Esophagus muscularis mucosa (tissue), 4 donors: ENCODE measurements around the gene NRARP. TPM values are rescaled to one million over a fixed set of nuclear protein-coding genes. Genes with fewer than 3 reads are reported as not detected.

Source experiments
- DNase-seq: peaks from one replicate; pipeline ENCODE4 v3.0.0-alpha.2; 2017; ENCODE audit errors: extremely low spot score
- H3K27ac ChIP-seq, 4 donors: fragments of 200-600 bp; sonication (generic); replicated peaks in 1 of 4; 1 replicate in 3 of 4; 2 replicates in 1 of 4; pipeline ENCODE4 v1.5.1; 2016 to 2019; ENCODE audit warnings: mild to moderate bottlenecking in 1 of 4
- H3K27me3 ChIP-seq, 4 donors: fragments of 200-600 bp; sonication (generic); one replicate each; pipeline versions ENCODE4 v1.5.1 to v1.6.0; 2016 to 2019
- H3K36me3 ChIP-seq, 4 donors: fragments of 200-600 bp; sonication (generic); one replicate each; pipeline ENCODE4 v1.5.1; 2016 to 2019
- H3K4me1 ChIP-seq, 4 donors: fragments of 200-600 bp; sonication (generic); one replicate each; pipeline ENCODE4 v1.5.1; 2016 to 2019
- H3K4me3 ChIP-seq, 4 donors: fragments of 200-600 bp; sonication (generic); 1 replicate in 2 of 4; 2 replicates in 2 of 4; pipeline ENCODE4 v1.5.1; 2016 to 2019; ENCODE audit warnings: mild to moderate bottlenecking in 4 of 4, moderate library complexity in 1 of 4
- H3K9me3 ChIP-seq, 4 donors: fragments of 200-600 bp; sonication (generic); 1 replicate in 3 of 4; 2 replicates in 1 of 4; pipeline ENCODE4 v1.5.1; 2016 to 2019
- CTCF ChIP-seq, 3 experiments: fragments of 200-600 bp in 2 of 3; fragments of 450-650 bp in 1 of 3; sonication (generic) in 2 of 3; IDR thresholded peaks; one replicate each; pipeline ENCODE4 v1.5.1; 2017 to 2019; ENCODE audit warnings: antibody characterized with exemption in 3 of 3, mild to moderate bottlenecking in 2 of 3, moderate library complexity in 1 of 3
- EP300 ChIP-seq: sonication (generic); formaldehyde crosslinking; IDR thresholded peaks from one replicate; pipeline ENCODE4 v1.6.1; 2017; ENCODE audit warnings: antibody characterized with exemption
- POLR2A ChIP-seq: fragments of 450-650 bp; IDR thresholded peaks from one replicate; pipeline ENCODE4 v1.6.1; 2017; ENCODE audit warnings: antibody characterized with exemption, moderate library complexity, mild to moderate bottlenecking, low read depth
- POLR2AphosphoS5 ChIP-seq, 2 donors: sonication (generic); formaldehyde crosslinking; IDR thresholded peaks; one replicate each; pipeline ENCODE4 v1.6.1; 2017; ENCODE audit warnings: antibody characterized with exemption in 2 of 2
- WGBS: methylation state at CpG from one replicate; pipeline ENCODE4 v1.1.5; 2018; 5-methylcytosine and 5-hydroxymethylcytosine counted together
- intact Hi-C: fragments of 100-400 bp; cut with DNase I; formaldehyde crosslinking; loops from one replicate; pipeline ENCODE4 v1.15.1; 2023
- total RNA-seq, 4 donors: library from RNA; depleted of rRNA; stranded (reverse); fragments of >200 nt; gene quantifications; one replicate each; pipeline versions ENCODE4 v1.1.0 to v1.2.1, GENCODE V29; 2016

NRARP gene
- total RNA-seq, 4 donors from 2014 or later: 2.9 to 10.3 (median 7.2) TPM

- intact Hi-C loops: no loop called here
- H3K27ac ChIP-seq: no peak overlapping the region
- 81% methylated on average over 19 of the region's 19 CpGs for WGBS
- H3K9me3 ChIP-seq: no peaks in the 10 kb centered on the region
- no peaks in the 10 kb centered on the region for H3K36me3 ChIP-seq
- TF ChIP-seq POLR2A: no peak
- no peak for DNase-seq
- no peaks in the 10 kb centered on the region for H3K27me3 ChIP-seq
- no peak overlapping the region for H3K4me3 ChIP-seq
- H3K4me1 ChIP-seq: peaks cover 0 to 3% (median under 1%) of the 10 kb centered on the region in 4 donors
These were observed 24.5 kb upstream of the NRARP start for GRCh38 chr9:137326445-137327065.

GRCh38 chr9:137325799-137326198, 23.7 kb upstream of the NRARP start:
- H3K36me3 ChIP-seq: no peaks in the 10 kb centered on the region
- H3K4me1 ChIP-seq: peaks cover 3 to 9% (median 7%) of the 10 kb centered on the region in 4 donors
- no peak overlapping the region for H3K27ac ChIP-seq
- H3K4me3 ChIP-seq: no peak overlapping the region
- no peak for DNase-seq
- intact Hi-C loops: no loop called here
- no peaks in the 10 kb centered on the region for H3K9me3 ChIP-seq
- 95% methylated on average over 12 of the region's 12 CpGs for WGBS
- H3K27me3 ChIP-seq: no peaks in the 10 kb centered on the region
- TF ChIP-seq POLR2A (no peak), EP300 (no peak), CTCF (IDR thresholded peaks at IDR 0.05) (no peak), POLR2AphosphoS5 (IDR thresholded peaks at IDR 0.05) (no peak)

GRCh38 chr9:137325124-137325523, 23.1 kb upstream of the NRARP start:
- no peak for DNase-seq
- Histone ChIP-seq H3K27me3 (no peaks in the 10 kb centered on the region), H3K9me3 (no peaks in the 10 kb centered on the region), H3K27ac (no peak overlapping the region), H3K4me3 (no peak overlapping the region), H3K4me1 (peaks cover 10 to 16% (median 13%) of the 10 kb centered on the region in 4 donors), H3K36me3 (no peaks in the 10 kb centered on the region)
- intact Hi-C loops: no loop called here
- TF ChIP-seq POLR2A (no peak), POLR2AphosphoS5 (IDR thresholded peaks at IDR 0.05) (no peak), CTCF (IDR thresholded peaks at IDR 0.05) (no peak), EP300 (no peak)
- WGBS: 93% methylated on average over 10 of the region's 10 CpGs

GRCh38 chr9:137323531-137324331, 21.7 kb upstream of the NRARP start:
- 88% methylated on average over 7 of the region's 37 CpGs for WGBS
- TF ChIP-seq CTCF (IDR thresholded peaks at IDR 0.05) (no peak), EP300 (no peak), POLR2A (no peak), POLR2AphosphoS5 (IDR thresholded peaks at IDR 0.05) (no peak)
- intact Hi-C loops: no loop called here
- no peak overlapping the region for H3K4me3 ChIP-seq
- peaks cover 0 to 4% (median 0%) of the 10 kb centered on the region in 4 donors for H3K36me3 ChIP-seq
- no peaks in the 10 kb centered on the region for H3K27me3 ChIP-seq
- DNase-seq: no peak
- H3K9me3 ChIP-seq: no peaks in the 10 kb centered on the region
- H3K27ac ChIP-seq: no peak overlapping the region
- H3K4me1 ChIP-seq: peaks cover 18 to 30% (median 25%) of the 10 kb centered on the region in 4 donors

- DNase-seq: no peak
- no peak overlapping the region for H3K27ac ChIP-seq
- 95% methylated on average over 10 of the region's 22 CpGs for WGBS
- H3K9me3 ChIP-seq: no peaks in the 10 kb centered on the region
- intact Hi-C loops: no loop called here
- peaks cover 0 to 12% (median 4%) of the 10 kb centered on the region in 4 donors for H3K27me3 ChIP-seq
- H3K4me1 ChIP-seq: peaks cover 20 to 40% (median 34%) of the 10 kb centered on the region in 4 donors
- H3K36me3 ChIP-seq: peaks cover 0 to 6% (median 0%) of the 10 kb centered on the region in 4 donors
- no peak overlapping the region for H3K4me3 ChIP-seq
- no peak for TF ChIP-seq EP300
These were observed 19.8 kb upstream of the NRARP start for GRCh38 chr9:137321726-137322361.
